ENCODE measurements around the gene AGBL1.

Gene AGBL1

GRCh38 chr15:86659724-86660411 is 580.2 kb downstream of the AGBL1 start:
- no peak for DNase-seq

- no peak for DNase-seq
Observed at GRCh38 chr15:86661580-86661979, 581.9 kb downstream of the AGBL1 start.

- DNase-seq = no peak
Observed at GRCh38 chr15:86663304-86663703, 583.6 kb downstream of the AGBL1 start.

- no peak for DNase-seq
Observed at GRCh38 chr15:86663979-86664378, 584.3 kb downstream of the AGBL1 start.

- no peak for DNase-seq
Observed at GRCh38 chr15:86664581-86664980, 584.9 kb downstream of the AGBL1 start.

GRCh38 chr15:86676002-86676401 is 596.3 kb downstream of the AGBL1 start:
- DNase-seq = no peak

- no peak for DNase-seq
Observed at GRCh38 chr15:86677278-86677677, 597.6 kb downstream of the AGBL1 start.

GRCh38 chr15:86685263-86685662 is 605.6 kb downstream of the AGBL1 start:
- no peak for DNase-seq

DNA sequence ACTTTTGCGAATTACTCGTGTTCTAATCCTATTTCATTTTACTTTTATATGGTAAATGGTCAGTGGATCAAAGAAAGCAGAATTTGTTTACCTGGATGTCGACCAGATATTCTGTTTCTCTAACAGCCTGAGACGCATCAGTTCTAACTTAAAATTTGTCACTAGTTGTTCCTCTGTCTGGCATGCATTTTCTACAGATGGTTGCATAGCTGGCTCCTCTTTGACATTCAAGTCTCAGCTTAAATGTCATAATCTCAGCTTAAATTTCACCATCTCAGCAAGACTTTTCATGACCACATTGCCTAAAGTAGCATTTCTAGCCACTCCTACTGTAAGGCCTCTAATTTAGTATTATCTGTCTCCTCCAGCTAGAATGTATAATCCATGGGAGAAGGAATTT is 609.3 kb downstream of the AGBL1 start:
- DNase-seq = no peak

DNA sequence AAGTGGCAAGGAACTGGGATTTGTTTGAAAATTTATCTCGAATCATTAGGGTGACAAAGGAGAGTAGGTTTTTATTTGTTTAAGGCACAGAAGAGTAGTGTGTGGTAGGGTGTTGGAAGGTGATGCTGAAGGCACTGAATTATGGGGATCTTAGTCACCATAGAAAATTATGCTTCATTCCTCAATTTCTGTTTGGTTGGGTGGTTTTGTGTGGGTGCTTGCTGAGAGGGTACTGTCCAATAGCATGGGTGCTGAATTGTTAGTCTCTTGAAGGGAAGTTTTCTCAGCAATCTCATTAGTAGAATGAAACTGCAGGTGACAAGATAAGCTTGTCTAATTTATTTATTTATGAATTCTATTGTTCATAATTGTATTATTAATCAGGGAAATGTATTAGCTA is 610.9 kb downstream of the AGBL1 start:
- DNase-seq = no peak

DNA sequence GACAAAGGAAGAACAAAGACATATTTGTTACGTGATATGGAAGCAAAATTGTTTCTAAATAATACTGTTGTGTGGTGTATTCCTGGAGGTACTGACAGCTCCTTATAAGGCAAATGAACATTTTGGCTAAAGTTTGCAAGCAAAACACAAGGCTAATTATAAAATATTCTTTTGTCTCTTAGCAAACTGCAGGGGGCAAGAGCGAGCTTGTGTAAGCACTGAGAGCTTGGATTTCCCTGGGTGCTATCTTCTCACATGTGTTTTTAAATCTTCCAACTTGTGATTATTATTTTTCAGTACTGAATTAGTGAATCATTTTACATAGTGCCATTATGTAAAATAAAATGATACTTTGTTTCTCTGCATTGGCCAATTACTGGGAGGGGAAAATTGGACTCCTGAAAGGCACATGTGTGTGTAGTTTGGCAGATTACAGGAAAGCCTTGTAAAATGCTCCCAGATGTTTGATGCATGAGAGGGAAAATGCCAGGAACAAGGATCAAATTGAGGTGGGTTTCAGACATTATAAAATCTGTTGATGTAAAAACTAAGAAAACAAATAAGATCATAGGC is 611.5 kb downstream of the AGBL1 start:
- no peak for DNase-seq

DNA sequence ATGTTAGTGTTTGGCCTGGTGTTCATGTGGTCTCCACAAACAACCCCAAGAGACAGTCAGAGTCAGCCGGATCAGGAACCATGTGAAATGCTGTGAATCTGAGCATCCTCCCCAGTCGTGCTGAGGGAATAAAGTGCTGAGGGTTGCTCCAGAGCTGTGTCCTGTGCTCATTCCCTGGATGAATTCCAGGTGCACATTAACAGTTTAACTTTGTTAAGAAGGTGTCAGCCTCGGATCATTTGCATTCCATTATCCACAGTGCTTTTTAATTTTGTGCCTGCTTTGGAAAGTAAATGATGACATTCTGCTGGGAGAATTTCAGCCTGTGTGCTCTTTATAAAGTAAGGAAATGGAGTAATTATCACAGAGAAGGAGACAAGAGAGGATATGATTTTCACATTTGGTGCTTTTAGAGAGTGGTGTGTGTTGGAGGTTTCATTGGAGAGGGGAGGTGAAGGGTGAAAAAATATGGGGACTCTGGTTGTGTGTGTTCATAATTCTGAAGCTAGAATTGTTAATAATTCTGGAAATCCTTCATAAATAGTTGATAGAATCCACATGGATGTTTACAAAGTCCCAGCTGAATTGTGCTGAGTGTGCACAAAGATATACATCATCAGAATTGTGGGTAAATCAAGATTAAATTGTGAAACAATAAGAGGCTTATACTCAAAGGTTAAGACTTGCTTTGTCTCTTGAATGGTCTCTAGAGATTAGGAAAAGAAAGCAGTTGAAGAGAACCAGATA is 621.4 kb downstream of the AGBL1 start:
- DNase-seq = no peak

GRCh38 chr15:86701611-86701963 is 621.9 kb downstream of the AGBL1 start:
- DNase-seq = no peak

DNA sequence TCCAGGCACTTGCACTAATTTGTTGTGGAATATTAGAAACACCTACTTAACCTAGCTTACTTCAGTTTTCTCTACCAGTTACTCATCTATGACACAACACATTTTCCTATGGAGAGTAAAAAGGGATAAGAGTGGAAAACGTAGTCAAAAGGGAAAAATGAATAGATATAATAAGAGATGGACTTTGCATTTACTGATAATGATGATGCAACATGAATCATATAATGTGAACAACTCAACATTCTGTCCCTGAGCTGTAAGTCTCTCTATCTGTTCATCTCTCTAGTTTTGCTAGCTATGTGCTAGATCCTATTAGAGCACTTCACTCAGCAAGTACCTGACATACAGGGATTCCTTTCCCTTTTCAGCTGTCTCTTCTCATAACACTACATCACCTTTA is 627.1 kb downstream of the AGBL1 start:
- no peak for DNase-seq

DNA sequence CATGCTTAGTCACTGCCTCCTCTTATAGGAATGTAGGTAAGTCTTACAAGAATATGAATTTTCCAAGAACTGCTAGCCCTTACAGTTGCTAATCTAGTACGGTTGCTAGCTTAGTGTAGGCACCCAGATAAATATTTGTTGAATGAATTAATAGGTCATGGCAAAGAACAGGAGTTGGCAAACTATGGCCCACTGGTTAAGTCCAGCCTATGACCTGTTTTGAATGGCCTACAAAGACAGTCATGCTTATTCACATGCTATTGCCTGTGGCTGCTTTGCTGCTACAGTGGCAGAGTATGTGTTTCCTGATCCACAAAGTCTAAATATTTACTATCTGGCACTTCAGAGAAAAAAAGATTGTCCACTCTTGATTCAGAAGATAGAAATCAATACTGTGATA is 631.8 kb downstream of the AGBL1 start:
- no peak for DNase-seq

- DNase-seq = no peak
Observed at GRCh38 chr15:86714241-86714640, 634.6 kb downstream of the AGBL1 start.

- DNase-seq = no peak
Observed at GRCh38 chr15:86725628-86726027, 646.0 kb downstream of the AGBL1 start.

DNA sequence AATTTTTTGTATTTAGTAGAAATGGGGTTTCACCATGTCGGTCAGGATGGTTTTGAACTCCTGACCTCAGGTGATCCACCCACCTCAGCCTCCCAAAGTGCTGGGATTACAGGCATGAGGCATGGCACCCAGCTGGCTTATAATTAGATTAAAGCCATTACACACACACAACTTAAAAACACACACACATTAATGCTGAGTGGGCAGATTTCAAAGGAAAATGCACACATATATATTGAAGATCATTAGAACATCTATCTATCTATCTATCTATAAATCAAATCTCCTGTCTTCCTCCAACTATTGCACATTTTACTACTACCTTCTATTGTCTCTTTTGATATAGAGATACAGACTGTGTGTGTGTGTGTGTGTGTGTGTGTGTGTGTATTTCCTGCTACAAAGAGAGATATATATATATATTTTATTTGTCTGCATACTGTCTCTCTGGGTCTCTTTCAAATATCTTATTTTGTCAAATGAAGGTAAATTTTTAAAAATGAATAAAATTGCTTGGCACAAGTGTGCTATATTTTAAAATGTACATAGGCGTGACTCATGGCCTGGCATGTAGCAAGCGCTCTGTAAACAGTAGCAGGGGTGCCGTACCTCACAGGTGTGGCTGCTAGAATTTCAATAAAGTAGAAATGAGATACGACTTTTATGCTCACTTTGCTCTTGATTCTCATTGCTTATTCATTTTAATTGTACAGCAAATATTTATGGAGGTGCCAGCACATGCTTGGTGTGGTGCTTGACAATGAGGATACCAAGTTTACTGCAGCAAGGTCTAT is 655.8 kb downstream of the AGBL1 start:
- DNase-seq = no peak

DNA sequence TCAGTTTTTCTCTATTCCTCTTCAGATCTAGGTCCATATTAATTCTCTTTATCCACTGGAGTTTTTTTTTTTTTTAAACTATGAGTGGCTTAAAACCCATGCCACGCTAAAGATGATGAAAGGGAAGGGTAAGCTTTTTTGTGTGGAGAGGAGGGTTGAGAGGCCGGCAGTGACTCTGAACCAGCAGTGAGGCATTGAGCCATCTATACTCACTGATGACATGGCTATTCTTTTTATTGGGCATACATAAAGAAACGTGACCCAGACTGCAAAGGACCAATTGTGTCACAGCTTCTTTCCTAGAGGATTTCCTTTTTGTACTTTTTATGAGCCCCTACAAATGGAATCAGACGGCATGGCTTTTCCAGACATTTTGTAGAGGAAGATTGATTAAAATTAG is 662.2 kb downstream of the AGBL1 start:
- DNase-seq = no peak

GRCh38 chr15:86743283-86743903 is 663.7 kb downstream of the AGBL1 start:
- DNase-seq = no peak

DNA sequence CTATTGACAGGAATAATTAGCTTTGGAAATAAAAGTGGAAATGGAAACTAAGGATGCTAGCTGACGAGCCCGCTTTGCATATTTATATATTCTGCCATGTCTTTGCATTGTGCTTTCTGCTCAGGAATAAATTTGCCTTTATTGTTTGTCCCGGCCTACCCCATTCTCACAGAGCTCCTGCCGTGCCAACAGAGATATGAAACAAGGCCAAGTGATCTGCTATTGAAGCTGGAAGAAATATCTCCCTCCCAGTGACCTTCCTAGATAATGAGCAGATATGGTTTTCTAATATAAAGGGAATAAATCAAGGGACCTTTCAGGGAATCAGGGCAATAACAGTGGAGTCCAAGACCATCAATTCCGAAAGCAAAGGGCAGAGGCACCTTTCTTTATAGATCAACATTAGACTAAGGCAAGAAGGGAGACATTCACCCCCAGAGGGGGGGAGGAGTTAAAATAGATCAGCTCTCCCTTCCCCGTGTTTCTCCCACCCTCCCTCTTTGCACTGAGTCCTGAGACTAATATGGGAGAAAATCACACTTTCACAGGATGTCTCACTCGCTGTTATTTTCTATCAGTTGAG is 664.6 kb downstream of the AGBL1 start:
- no peak for DNase-seq

DNA sequence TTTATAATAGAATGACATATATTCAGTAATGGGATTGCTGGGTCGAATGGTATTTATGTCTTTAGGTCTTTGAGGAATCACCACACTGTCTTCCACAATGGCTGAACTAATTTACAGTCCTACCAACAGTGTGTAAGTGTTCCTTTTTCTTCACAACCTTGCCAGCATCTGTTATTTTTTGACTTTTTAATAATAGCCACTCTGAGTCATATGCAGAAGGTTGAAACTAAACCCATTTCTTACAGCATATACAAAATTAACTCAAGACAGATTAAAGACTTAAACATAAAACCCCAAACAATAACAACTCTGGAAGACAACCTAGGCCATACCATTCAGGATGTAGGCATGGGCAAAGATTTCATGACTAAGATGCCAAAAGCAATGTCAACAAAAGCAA is 671.4 kb downstream of the AGBL1 start:
- no peak for DNase-seq

DNA sequence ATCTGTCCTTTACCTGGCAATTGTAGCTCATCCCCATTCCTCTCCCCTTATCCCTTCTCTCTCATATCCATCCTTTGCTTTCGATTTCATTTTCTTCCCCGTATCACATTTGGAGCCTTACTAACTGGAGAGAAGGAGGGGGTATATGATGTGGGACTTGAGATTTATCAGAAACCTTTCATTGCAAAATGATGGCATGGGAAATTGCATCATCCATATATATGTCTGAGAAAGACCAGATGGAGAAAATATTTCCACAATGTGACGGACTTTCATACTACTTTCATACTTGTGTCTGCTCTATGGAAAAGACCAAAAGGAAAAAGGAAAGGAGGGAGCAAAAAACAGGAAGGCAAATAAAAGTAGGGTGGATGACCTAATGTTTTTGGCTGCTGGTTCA is 675.2 kb downstream of the AGBL1 start:
- DNase-seq = no peak

Measured in NCI-H2029 treated with DMSO at 0.1 percent for 48 hours (cell line).